ENCODE results near the gene NMUR1. TPM values are rescaled to one million over a fixed set of nuclear protein-coding genes. Genes with fewer than 3 reads are reported as not detected.

The NMUR1 gene
- polyA plus RNA-seq, 2 of the 4 experiments (the other 2 are of a cell fraction) = not detected

DNA sequence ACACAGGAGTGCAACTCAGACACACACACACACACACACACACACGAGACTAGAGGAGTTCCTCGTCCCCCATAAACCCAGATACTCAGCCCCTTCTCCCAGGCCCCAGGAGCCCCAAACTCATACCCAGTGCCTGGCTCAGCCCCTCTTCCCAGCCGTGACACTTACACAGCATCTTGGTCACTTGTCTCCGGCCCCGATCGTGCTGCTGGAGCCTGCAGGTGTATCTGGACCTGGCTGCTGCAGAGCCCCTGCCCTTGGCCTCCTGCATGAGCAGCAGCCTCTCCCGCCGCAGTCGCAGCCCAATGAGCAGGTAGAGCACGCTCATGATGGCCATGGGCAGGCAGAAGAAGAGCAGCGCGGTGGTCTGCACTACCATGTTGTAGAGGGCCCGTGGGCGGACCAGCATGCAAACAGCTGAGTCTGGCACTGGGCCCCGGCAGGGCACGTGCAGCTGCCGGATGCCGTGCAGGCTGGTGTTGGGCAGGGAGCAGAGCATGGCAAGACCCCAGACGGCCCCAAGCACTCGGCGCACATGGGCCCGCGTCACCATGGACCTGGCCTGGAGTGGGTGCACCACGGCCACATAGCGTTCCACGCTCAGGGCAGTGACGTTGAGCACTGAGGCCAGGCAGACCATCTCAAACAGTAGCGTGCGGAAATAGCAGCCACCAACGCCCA, 2.1 kb downstream of the NMUR1 start (continued):
- TF ChIP-seq, protein P1, sequence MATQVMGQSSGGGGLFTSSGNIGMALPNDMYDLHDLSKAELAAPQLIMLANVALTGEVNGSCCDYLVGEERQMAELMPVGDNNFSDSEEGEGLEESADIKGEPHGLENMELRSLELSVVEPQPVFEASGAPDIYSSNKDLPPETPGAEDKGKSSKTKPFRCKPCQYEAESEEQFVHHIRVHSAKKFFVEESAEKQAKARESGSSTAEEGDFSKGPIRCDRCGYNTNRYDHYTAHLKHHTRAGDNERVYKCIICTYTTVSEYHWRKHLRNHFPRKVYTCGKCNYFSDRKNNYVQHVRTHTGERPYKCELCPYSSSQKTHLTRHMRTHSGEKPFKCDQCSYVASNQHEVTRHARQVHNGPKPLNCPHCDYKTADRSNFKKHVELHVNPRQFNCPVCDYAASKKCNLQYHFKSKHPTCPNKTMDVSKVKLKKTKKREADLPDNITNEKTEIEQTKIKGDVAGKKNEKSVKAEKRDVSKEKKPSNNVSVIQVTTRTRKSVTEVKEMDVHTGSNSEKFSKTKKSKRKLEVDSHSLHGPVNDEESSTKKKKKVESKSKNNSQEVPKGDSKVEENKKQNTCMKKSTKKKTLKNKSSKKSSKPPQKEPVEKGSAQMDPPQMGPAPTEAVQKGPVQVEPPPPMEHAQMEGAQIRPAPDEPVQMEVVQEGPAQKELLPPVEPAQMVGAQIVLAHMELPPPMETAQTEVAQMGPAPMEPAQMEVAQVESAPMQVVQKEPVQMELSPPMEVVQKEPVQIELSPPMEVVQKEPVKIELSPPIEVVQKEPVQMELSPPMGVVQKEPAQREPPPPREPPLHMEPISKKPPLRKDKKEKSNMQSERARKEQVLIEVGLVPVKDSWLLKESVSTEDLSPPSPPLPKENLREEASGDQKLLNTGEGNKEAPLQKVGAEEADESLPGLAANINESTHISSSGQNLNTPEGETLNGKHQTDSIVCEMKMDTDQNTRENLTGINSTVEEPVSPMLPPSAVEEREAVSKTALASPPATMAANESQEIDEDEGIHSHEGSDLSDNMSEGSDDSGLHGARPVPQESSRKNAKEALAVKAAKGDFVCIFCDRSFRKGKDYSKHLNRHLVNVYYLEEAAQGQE (IDR thresholded peaks at IDR 0.05) = no peak
- TF ChIP-seq, protein P2, sequence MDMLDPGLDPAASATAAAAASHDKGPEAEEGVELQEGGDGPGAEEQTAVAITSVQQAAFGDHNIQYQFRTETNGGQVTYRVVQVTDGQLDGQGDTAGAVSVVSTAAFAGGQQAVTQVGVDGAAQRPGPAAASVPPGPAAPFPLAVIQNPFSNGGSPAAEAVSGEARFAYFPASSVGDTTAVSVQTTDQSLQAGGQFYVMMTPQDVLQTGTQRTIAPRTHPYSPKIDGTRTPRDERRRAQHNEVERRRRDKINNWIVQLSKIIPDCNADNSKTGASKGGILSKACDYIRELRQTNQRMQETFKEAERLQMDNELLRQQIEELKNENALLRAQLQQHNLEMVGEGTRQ (IDR thresholded peaks at IDR 0.05) = no peak
- TF ChIP-seq FOSB (CRISPR knock-in tag; IDR thresholded peaks at IDR 0.05) (no peak), FOXS1 (CRISPR knock-in tag; IDR thresholded peaks at IDR 0.05) (no peak)

DNA sequence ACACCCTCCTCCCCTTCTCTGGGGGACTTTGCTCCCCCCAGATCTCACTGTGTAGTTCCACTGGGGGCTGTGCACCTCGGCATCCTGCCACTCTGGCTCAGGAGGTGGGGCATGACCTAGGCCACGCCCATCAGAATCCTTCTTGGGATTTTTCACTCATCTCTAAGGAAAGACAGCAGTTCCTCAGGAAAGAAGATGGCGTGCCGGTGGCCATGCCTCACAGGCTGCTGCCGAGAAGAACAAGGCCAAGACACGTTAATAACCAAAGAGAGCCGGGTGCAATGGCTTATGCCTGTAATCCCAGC, 3.2 kb downstream of the NMUR1 start:
- no peak overlapping the region for H3K4me2 ChIP-seq
- ChIA-PET POLR2A (no interaction called here), CTCF (interaction anchor here (1.1 to 1.8 kb wide), 2 partner anchors 10 to 218 kb away, joined by 3 to 18 read pairs; no protein-coding TSS in a partner anchor)
- 77% methylated on average over 6 of the region's 7 CpGs for WGBS (ENCODE audit: missing lambda C conversion rate)
- TF ChIP-seq JUNB (IDR thresholded peaks at IDR 0.05) (no peak), HOXA7 (CRISPR knock-in tag; IDR thresholded peaks at IDR 0.05) (no peak), TP53 (CRISPR knock-in tag; IDR thresholded peaks at IDR 0.05) (no peak)
- no peak overlapping the region for H3K27ac ChIP-seq
- peaks cover 6% of the 10 kb centered on the region; the same call in 1 of the 3 replicates for H3K4me1 ChIP-seq
- no peak for DNase-seq (ENCODE audit: low read depth in 1 of 2, low spot score in 1 of 2)
- no peak for ATAC-seq
- H3K4me3 ChIP-seq = no peak overlapping the region
- no peak for FAIRE-seq
- H3K9me3 ChIP-seq = no peaks in the 10 kb centered on the region

DNA sequence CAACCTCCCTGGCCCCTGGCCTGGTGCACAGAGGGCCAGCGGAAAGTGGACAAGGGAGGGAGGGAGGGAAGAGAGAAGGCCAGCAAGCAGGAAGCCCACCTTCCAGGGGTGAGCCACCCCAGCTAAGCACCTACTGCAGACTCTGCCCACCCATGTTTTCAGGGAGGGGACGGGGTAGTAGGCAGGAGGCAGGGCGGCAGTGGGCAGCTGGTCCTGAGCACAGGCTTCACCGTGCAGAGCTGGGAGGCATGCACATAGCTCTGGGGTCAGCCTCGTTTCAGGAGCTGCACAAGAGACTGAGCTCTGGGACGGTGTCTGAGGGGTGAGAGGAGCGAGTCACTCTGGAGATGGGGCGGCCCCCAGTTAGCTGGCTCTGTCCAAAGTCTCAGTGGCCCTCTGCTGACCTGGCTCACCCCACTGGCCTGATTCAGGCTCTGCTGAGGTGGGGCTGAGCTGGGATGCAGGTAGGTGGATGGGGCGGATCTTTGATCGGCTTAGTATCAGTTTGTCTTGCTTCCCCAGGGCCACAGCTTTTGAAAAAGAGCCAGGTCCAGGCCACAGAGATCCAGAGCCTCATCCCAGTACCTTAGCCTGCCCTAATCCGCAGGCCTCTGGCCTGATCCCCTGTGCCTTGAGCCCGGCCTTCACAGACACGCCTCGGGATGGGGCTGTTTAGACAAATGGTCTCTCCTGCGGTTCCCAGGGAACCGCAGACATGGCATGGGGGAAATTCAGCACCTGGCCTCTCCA, 3.7 kb downstream of the NMUR1 start:
- no peak for DNase-seq (ENCODE audit: low read depth in 1 of 2, low spot score in 1 of 2)
- H3K4me1 ChIP-seq = peaks cover 6% of the 10 kb centered on the region; the same call in 1 of the 3 replicates
- no peak for TF ChIP-seq RAD21 (conservative IDR thresholded peaks at IDR 0.05 in 1 of 2, IDR thresholded peaks at IDR 0.05 in 1 of 2)
- no peak for TF ChIP-seq POLR2A (IDR thresholded peaks at IDR 0.05; ENCODE audit: low read length)
- TF ChIP-seq SREBF2 (IDR thresholded peaks at IDR 0.05) = no peak
- TF ChIP-seq, protein P3, sequence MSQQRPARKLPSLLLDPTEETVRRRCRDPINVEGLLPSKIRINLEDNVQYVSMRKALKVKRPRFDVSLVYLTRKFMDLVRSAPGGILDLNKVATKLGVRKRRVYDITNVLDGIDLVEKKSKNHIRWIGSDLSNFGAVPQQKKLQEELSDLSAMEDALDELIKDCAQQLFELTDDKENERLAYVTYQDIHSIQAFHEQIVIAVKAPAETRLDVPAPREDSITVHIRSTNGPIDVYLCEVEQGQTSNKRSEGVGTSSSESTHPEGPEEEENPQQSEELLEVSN (IDR thresholded peaks at IDR 0.05; ENCODE audit: borderline replicate concordance, low read depth) = no peak
- TF ChIP-seq MYC (IDR thresholded peaks at IDR 0.05; ENCODE audit: borderline replicate concordance, low read length) = no peak
- no peak for TF ChIP-seq TFCP2L1 (CRISPR knock-in tag; IDR thresholded peaks at IDR 0.05)
- TF ChIP-seq ZNF302 (CRISPR knock-in tag; IDR thresholded peaks at IDR 0.05) = no peak
- TF ChIP-seq RCOR1 (IDR thresholded peaks at IDR 0.05; ENCODE audit: low read depth, low read length) = no peak
- TF ChIP-seq, protein P4, sequence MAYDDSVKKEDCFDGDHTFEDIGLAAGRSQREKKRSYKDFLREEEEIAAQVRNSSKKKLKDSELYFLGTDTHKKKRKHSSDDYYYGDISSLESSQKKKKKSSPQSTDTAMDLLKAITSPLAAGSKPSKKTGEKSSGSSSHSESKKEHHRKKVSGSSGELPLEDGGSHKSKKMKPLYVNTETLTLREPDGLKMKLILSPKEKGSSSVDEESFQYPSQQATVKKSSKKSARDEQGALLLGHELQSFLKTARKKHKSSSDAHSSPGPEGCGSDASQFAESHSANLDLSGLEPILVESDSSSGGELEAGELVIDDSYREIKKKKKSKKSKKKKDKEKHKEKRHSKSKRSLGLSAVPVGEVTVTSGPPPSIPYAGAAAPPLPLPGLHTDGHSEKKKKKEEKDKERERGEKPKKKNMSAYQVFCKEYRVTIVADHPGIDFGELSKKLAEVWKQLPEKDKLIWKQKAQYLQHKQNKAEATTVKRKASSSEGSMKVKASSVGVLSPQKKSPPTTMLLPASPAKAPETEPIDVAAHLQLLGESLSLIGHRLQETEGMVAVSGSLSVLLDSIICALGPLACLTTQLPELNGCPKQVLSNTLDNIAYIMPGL (CRISPR knock-in tag; IDR thresholded peaks at IDR 0.05; ENCODE audit: borderline replicate concordance) = no peak
- FAIRE-seq = no peak
- ChIA-PET CTCF (interaction anchor here (1.1 to 3.4 kb wide), 7 partner anchors 9 to 218 kb away, joined by 3 to 18 read pairs (median 5); no protein-coding TSS in a partner anchor), POLR2A (interaction anchor here (1.1 kb wide), 1 partner anchor 13 kb away, joined by 4 read pairs; no protein-coding TSS in a partner anchor)
- 86% methylated on average over 15 of the region's 16 CpGs for WGBS (ENCODE audit: missing lambda C conversion rate)
- H3K27ac ChIP-seq = no peak overlapping the region
- no peak overlapping the region for H3K4me2 ChIP-seq
- no peaks in the 10 kb centered on the region for H3K9me3 ChIP-seq
- no peak for ATAC-seq
- no peak overlapping the region for H3K4me3 ChIP-seq

Measured in A549 (cell line).